GM23248 (cell line): ENCODE data around the gene TAAR5. TPM values are rescaled to one million over a fixed set of nuclear protein-coding genes. Genes with fewer than 3 reads are reported as not detected.

Experiments used
- DNase-seq: peaks from one replicate; pipeline ENCODE4 v3.0.0-alpha.2; 2015
- H2AFZ ChIP-seq: fragments of 200-600 bp; sonication (generic); 2 replicates; pipeline ENCODE4 v1.6.1; 2016; ENCODE audit warnings: antibody characterized with exemption
- H3F3A ChIP-seq: fragments of 200-600 bp; sonication (generic); 2 replicates; pipeline ENCODE4 v1.6.1; 2016; ENCODE audit warnings: mild to moderate bottlenecking, antibody characterized with exemption, mixed run types; ENCODE audit not compliant: insufficient read depth
- H3K27ac ChIP-seq: fragments of 200-600 bp; sonication (generic); 2 replicates; pipeline ENCODE4 v1.5.1; 2016; ENCODE audit warnings: mild to moderate bottlenecking
- H3K27me3 ChIP-seq: fragments of 200-600 bp; sonication (generic); replicated peaks from 2 replicates; pipeline ENCODE4 v1.6.1; 2016; ENCODE audit warnings: mild to moderate bottlenecking; ENCODE audit not compliant: insufficient read depth
- H3K36me3 ChIP-seq: fragments of 200-600 bp; sonication (generic); 2 replicates; pipeline ENCODE4 v1.6.1; 2016; ENCODE audit warnings: low read depth, mild to moderate bottlenecking
- H3K4me1 ChIP-seq: fragments of 200-600 bp; sonication (generic); 2 replicates; pipeline ENCODE4 v1.6.1; 2016; ENCODE audit warnings: mild to moderate bottlenecking; ENCODE audit not compliant: insufficient read depth
- H3K4me2 ChIP-seq: fragments of 200-600 bp; sonication (generic); one replicate; pipeline ENCODE4 v1.6.1; 2016; ENCODE audit warnings: mild to moderate bottlenecking; ENCODE audit not compliant: unreplicated experiment
- H3K4me3 ChIP-seq: fragments of 200-600 bp; sonication (generic); 2 replicates; pipeline ENCODE4 v1.5.1; 2016; ENCODE audit warnings: mild to moderate bottlenecking
- H3K79me2 ChIP-seq: fragments of 200-600 bp; sonication (generic); 2 replicates; pipeline ENCODE4 v1.6.1; 2016; ENCODE audit warnings: mild to moderate bottlenecking; ENCODE audit not compliant: insufficient read depth
- H3K9ac ChIP-seq: fragments of 200-600 bp; sonication (generic); 2 replicates; pipeline ENCODE4 v1.6.1; 2016; ENCODE audit warnings: mild to moderate bottlenecking
- H3K9me2 ChIP-seq: fragments of 200-600 bp; sonication (generic); 2 replicates; pipeline ENCODE4 v1.6.1; 2016; ENCODE audit warnings: mixed run types, mild to moderate bottlenecking, moderate library complexity; ENCODE audit not compliant: insufficient read depth
- H3K9me3 ChIP-seq: fragments of 200-600 bp; sonication (generic); one replicate; pipeline ENCODE4 v1.6.1; 2017; ENCODE audit warnings: low read depth
- H4K20me1 ChIP-seq: fragments of 200-600 bp; sonication (generic); 2 replicates; pipeline ENCODE4 v1.6.0; 2016; ENCODE audit not compliant: insufficient read depth
- EZH2 ChIP-seq: fragments of 200-600 bp; sonication (generic); IDR thresholded peaks from 2 replicates; pipeline ENCODE4 v1.6.1; 2018; ENCODE audit warnings: antibody characterized with exemption, mild to moderate bottlenecking; ENCODE audit not compliant: insufficient read depth, poor library complexity, severe bottlenecking
- EZH2phosphoT487 ChIP-seq: fragments of 200-600 bp; sonication (generic); IDR thresholded peaks from 2 replicates; pipeline ENCODE4 v1.6.1; 2018; ENCODE audit warnings: antibody characterized with exemption, moderate library complexity, mild to moderate bottlenecking, low read depth; ENCODE audit not compliant: insufficient read depth
- WGBS, 2 experiments: methylation state at CpG; one replicate each; pipeline ENCODE4 v1.1.6; 2015 to 2017; ENCODE audit warnings: low lambda C conversion rate in 2 of 2, low coverage in 1 of 2; ENCODE audit errors: missing lambda C conversion rate in 2 of 2; 5-methylcytosine and 5-hydroxymethylcytosine counted together
- in situ Hi-C: fragments of 300-500 bp; cut with MboI; formaldehyde crosslinking; loops from 2 replicates; pipeline ENCODE4 v1.15.0; 2020
- polyA plus RNA-seq: library from polyadenylated mRNA; unstranded; fragments of >200 nt; fragmentation: Nextera tagmentation; extraction: Ambion mirVana; gene quantifications from 2 replicates; pipeline ENCODE4 v1.2.1, GENCODE V29; 2016
- total RNA-seq: library from RNA; depleted of rRNA; stranded (reverse); fragments of >200 nt; shearing (Covaris generic); gene quantifications from 2 replicates; pipeline ENCODE4 v1.2.3, GENCODE V29; 2014

Gene TAAR5
- total and polyA plus RNA-seq, 2 experiments from 2014 or later: not detected

DNA sequence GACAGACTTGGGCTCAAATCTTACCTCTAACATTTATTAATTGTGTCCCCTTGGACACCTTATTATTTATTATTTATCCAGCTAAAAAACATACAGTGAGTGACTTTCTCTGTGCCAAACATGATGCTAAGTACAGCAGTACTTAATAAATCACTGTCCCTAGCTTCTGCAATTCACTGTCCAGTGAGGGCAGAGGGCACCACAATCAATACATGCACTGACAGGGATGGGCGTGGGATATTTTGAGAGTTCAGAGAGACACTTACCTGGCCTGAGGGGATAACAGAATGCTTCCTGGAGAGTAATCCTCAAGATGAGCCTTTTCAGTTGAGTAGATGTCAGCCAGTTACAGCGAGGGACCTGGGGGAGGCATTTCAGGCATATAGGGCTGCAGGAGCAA, 43.8 kb upstream of the TAAR5 start:
- DNase-seq: no peak
- no peaks in the 10 kb centered on the region for H3K36me3 ChIP-seq
- H3K9me2 ChIP-seq: no peaks in the 10 kb centered on the region
- no peak overlapping the region for H3K27ac ChIP-seq
- H3K4me3 ChIP-seq: no peak overlapping the region
- in situ Hi-C loops: no loop called here
- H3K9ac ChIP-seq: no peak overlapping the region
- no peaks in the 10 kb centered on the region for H3K4me1 ChIP-seq
- no peaks in the 10 kb centered on the region for H4K20me1 ChIP-seq
- H3K27me3 ChIP-seq: peaks cover 34% of the 10 kb centered on the region; the same call in 1 of the 2 replicates
- H3K79me2 ChIP-seq: no peaks in the 10 kb centered on the region
- 13 to 30% methylated on average over 2 of the region's 2 CpGs for WGBS, 2 experiments
- no peak for TF ChIP-seq EZH2
- TF ChIP-seq EZH2phosphoT487: no peak
- no peak overlapping the region for H3K4me2 ChIP-seq
- no peak overlapping the region for H2AFZ ChIP-seq
- no peaks in the 10 kb centered on the region for H3F3A ChIP-seq
- H3K9me3 ChIP-seq: no peaks in the 10 kb centered on the region

GRCh38 chr6:132624175-132624574, 34.6 kb upstream of the TAAR5 start, which contains the start of gene TAAR2:
Gene TAAR2, minus strand, starts transcription at chr6:132624275. Its CDS starts 0 bp downstream, at chr6:132624275.
- Histone ChIP-seq H3K79me2 (no peaks in the 10 kb centered on the region), H4K20me1 (no peaks in the 10 kb centered on the region), H3K4me1 (no peaks in the 10 kb centered on the region), H3K9ac (no peak within 1 kb of the TSS), H2AFZ (no peak within 1 kb of the TSS), H3K9me3 (no peaks in the 10 kb centered on the region), H3K27ac (no peak within 1 kb of the TSS), H3K27me3 (peaks cover 51% of the 10 kb centered on the region), H3K4me2 (no peak within 1 kb of the TSS), H3K9me2 (no peaks in the 10 kb centered on the region), H3K36me3 (no peaks in the 10 kb centered on the region), H3K4me3 (no peak within 1 kb of the TSS), H3F3A (no peaks in the 10 kb centered on the region)
- in situ Hi-C loops: no loop called here
- no peak for DNase-seq
- TF ChIP-seq EZH2phosphoT487 (no peak), EZH2 (no peak)
- 77 to 87% methylated on average over 6 of the region's 6 CpGs for WGBS, 2 experiments

DNA sequence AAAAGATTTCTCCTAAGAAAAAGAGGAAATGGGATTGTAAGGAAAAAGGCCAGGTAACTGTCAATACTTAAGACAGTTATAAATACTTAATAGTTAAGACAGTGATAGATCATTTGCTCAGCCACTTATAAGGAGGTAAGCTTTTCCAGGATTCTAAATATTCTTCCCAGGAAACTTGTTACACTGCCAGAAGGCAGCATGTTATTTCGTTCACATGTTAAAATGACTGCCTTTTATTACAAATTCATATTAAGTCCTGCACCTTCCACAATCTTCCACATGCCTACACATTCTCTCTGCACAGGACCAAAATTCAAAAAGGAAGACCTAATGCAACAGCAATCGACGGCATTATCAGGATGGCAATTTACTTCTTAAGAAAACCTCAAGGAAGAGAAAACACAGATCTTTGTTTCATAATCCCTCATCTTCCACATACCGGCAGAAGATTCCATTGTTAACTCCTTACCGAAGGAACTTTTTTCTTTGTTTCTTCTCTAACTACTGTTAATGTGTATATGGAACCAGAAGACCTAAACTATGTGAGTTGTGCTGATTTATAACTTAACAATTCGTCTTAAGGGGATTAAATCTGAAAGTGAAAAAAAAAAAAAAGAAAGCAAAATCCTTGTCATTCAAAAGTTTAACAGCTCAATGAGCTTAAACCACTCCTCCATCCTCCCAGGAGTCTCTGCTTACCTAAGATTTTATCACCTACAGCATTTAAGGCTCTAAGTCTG, 33.7 kb upstream of the TAAR5 start:
- Histone ChIP-seq H3K36me3 (no peaks in the 10 kb centered on the region), H3K4me2 (no peak overlapping the region), H3K27me3 (peaks cover 59% of the 10 kb centered on the region), H2AFZ (no peak overlapping the region), H4K20me1 (no peaks in the 10 kb centered on the region), H3K9me2 (no peaks in the 10 kb centered on the region), H3K4me3 (no peak overlapping the region), H3K9me3 (no peaks in the 10 kb centered on the region), H3K4me1 (no peaks in the 10 kb centered on the region), H3K9ac (no peak overlapping the region), H3K27ac (no peak overlapping the region), H3K79me2 (no peaks in the 10 kb centered on the region), H3F3A (no peaks in the 10 kb centered on the region)
- WGBS, 2 experiments: 35% methylated on average over 6 of the region's 6 CpGs
- TF ChIP-seq EZH2 (no peak), EZH2phosphoT487 (no peak)
- DNase-seq: no peak
- in situ Hi-C loops: no loop called here

- in situ Hi-C loops: no loop called here
- H3K27me3 ChIP-seq: peaks cover 65% of the 10 kb centered on the region
- H3K27ac ChIP-seq: no peak overlapping the region
- TF ChIP-seq EZH2 (no peak), EZH2phosphoT487 (no peak)
- 0% methylated on average over 1 of the region's 1 CpG for WGBS, 2 experiments
- no peak overlapping the region for H3K4me3 ChIP-seq
- H3K9me3 ChIP-seq: no peaks in the 10 kb centered on the region
- H4K20me1 ChIP-seq: no peaks in the 10 kb centered on the region
- H2AFZ ChIP-seq: no peak overlapping the region
- H3F3A ChIP-seq: no peaks in the 10 kb centered on the region
- H3K79me2 ChIP-seq: no peaks in the 10 kb centered on the region
- no peaks in the 10 kb centered on the region for H3K36me3 ChIP-seq
- H3K9me2 ChIP-seq: no peaks in the 10 kb centered on the region
- H3K4me1 ChIP-seq: no peaks in the 10 kb centered on the region
- DNase-seq: no peak
- no peak overlapping the region for H3K9ac ChIP-seq
- no peak overlapping the region for H3K4me2 ChIP-seq
These were observed 27.1 kb upstream of the TAAR5 start for GRCh38 chr6:132616677-132617076.
